ENCODE measurements around the gene C16orf90. TPM values are rescaled to one million over a fixed set of nuclear protein-coding genes. Genes with fewer than 3 reads are reported as not detected.
"Not testable (repeated sequence)": the region's sequence is repeated elsewhere in the genome, so short reads cannot be mapped to it uniquely, and the experiment has no call there.

C16orf90 gene
- total RNA-seq, 2 experiments from 2014 or later = not detected

DNA sequence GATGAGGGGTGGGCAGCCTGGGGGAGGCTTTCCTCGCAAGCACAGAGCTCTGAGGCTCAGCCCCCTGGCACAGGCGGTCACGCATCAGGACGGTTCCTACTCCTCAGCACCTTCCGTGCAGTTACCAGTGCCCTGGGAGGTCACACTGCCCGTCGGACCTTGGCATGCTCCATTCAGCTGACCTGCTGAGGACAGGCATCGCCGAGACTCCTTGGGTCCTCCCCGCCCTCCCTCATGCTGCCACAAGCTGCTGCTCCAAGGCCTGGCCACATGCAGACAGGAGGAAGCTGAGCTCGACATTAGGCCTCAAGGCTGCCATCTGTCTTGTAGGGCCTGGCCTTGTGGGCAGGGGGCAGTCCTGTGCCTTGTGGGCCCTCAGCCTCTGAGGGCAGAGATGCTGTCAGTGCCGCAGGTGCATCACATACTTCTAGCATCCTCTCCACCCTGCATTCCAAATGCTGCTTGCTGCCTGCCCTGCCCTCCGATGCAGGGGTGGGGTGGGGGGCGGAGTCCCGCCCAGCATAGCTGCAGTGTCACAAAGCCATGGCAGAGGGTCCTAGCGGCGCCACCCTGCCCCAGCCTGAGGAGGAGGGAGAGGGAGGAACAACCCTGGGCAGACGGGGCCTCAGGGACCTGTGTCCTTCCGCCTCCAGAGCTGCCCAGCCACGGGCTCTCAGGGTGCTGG is 9.3 kb downstream of the C16orf90 start:
- DNase-seq (no peak), ATAC-seq (ENCODE audit: low read depth) (no peak)
- H3K36me3 Mint-ChIP-seq = peaks cover 4% of the 10 kb centered on the region
- no peak overlapping the region for H3K27ac Mint-ChIP-seq
- no peak overlapping the region for H3K4me3 Mint-ChIP-seq
- H3K4me1 Mint-ChIP-seq = no peaks in the 10 kb centered on the region
- POLR2A ChIA-PET = no interaction called here
- no peaks in the 10 kb centered on the region for H3K27me3 Mint-ChIP-seq
- no peaks in the 10 kb centered on the region for H3K9me3 Mint-ChIP-seq

DNA sequence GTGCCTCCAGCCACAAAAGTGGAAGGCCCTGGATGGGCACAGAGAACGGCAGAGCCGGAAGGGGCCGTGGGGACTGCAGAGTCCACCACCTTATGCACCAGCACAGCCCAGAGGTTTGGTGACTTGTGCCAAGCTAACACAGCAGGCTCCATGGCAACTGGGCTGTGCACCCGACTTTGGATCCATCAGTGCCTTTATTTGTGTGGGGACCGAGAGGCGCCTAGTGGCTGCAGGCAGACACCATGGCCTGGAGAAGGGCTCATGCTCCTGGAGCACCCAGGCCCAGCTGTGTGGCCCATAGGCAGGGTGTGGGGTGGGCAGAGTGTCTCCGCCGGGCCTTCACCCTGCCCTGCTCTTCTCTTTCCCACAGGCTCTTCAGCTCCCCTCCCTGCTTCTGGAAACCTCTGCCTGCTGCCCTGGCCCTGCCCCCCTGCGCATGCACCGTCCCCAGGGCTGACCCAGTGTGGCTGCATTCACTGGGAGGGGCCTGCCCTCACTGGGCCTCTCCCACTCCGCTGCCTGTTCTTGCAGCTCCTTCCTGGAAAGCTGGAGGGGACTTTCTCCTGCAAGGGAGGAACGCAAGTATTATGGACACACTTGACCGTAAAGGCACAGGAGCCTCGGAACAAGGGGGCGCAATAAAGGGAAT is 10.1 kb downstream of the C16orf90 start:
- H3K36me3 Mint-ChIP-seq = peaks cover 4% of the 10 kb centered on the region
- DNase-seq = no peak
- no peak overlapping the region for H3K4me3 Mint-ChIP-seq
- no peak for ATAC-seq (ENCODE audit: low read depth)
- no peaks in the 10 kb centered on the region for H3K9me3 Mint-ChIP-seq
- H3K27me3 Mint-ChIP-seq = no peaks in the 10 kb centered on the region
- H3K4me1 Mint-ChIP-seq = no peaks in the 10 kb centered on the region
- POLR2A ChIA-PET = interaction anchor here (0.7 kb wide), 1 partner anchor 20 kb away, joined by 5 read pairs; no protein-coding TSS in a partner anchor
- no peak overlapping the region for H3K27ac Mint-ChIP-seq

DNA sequence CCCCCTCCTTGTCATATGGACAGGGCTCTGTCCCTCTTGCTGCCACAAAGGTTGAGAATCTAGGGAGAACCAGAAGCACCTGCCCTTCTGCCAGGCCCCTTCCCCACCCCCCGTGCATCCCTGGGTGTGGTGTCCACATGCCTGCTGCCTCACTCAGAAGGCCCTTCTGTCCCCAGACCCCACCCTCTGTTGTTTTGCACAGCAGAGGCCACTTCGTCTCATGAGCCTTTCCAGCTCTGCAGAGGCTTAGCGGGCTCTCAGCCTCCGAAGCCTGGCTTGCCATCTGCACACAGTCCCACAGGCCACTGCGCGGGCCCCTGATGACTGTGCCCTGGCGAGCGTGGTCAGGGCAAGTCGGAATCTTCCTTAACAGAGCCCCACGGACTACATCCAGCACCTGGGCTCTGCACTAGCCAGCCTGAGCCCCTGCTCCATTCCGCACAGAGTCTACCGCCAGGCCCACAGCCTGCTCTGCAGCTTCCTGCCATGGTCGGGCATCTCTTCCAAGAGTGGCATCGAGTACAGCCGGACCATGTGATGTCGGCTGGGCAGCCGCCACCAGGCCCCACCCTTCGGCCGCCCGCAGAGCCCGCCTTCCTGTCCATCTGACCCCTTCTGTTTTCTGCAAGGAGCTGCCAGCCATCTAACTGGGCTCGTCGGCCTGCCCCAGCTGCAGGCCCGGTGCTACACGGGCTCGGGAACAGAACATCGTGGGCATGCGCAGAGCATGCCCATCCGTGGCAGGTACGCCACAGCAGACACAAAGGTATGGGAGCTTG is 10.8 kb downstream of the C16orf90 start:
- no peak for ATAC-seq (ENCODE audit: low read depth)
- peaks cover 4% of the 10 kb centered on the region for H3K36me3 Mint-ChIP-seq
- H3K27ac Mint-ChIP-seq = no peak overlapping the region
- no peaks in the 10 kb centered on the region for H3K9me3 Mint-ChIP-seq
- no peaks in the 10 kb centered on the region for H3K4me1 Mint-ChIP-seq
- no peak overlapping the region for H3K4me3 Mint-ChIP-seq
- H3K27me3 Mint-ChIP-seq = no peaks in the 10 kb centered on the region
- no peak for DNase-seq
- POLR2A ChIA-PET = interaction anchor here (0.7 kb wide), 1 partner anchor 20 kb away, joined by 5 read pairs; no protein-coding TSS in a partner anchor

DNA sequence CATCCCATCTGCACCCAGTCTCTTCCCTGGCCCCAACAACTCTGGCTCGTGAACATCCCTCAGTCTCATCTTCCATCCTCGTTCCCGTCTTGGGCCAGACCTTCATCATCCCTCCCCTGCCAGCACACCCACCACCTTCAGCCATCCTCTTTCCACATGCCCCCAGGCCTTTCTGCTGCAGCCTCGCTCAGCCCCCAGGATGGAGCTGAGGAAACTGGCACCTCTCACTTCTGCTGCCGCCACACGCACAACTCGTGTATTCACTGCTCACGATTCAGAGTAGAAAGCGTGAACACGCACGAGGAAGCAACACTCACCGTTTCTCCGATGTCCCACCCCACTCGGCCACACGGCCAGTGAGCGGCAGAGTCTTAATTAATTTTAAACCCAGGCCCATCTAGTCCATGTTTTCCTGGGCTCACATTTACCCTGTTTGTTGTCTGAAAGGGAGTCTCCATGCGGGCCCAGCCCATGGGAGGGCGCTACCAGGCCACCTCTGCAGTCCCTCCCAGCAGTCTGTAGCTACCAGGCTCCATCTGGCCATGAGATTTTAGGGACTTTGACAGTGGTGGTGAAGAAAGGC is 12.5 kb downstream of the C16orf90 start:
- Mint-ChIP-seq H3K4me3 (no peak overlapping the region), H3K27me3 (no peaks in the 10 kb centered on the region), H3K4me1 (no peaks in the 10 kb centered on the region), H3K27ac (no peak overlapping the region), H3K36me3 (peaks cover 9% of the 10 kb centered on the region), H3K9me3 (no peaks in the 10 kb centered on the region)
- ATAC-seq (ENCODE audit: low read depth) (no peak), DNase-seq (no peak)
- POLR2A ChIA-PET = no interaction called here

DNA sequence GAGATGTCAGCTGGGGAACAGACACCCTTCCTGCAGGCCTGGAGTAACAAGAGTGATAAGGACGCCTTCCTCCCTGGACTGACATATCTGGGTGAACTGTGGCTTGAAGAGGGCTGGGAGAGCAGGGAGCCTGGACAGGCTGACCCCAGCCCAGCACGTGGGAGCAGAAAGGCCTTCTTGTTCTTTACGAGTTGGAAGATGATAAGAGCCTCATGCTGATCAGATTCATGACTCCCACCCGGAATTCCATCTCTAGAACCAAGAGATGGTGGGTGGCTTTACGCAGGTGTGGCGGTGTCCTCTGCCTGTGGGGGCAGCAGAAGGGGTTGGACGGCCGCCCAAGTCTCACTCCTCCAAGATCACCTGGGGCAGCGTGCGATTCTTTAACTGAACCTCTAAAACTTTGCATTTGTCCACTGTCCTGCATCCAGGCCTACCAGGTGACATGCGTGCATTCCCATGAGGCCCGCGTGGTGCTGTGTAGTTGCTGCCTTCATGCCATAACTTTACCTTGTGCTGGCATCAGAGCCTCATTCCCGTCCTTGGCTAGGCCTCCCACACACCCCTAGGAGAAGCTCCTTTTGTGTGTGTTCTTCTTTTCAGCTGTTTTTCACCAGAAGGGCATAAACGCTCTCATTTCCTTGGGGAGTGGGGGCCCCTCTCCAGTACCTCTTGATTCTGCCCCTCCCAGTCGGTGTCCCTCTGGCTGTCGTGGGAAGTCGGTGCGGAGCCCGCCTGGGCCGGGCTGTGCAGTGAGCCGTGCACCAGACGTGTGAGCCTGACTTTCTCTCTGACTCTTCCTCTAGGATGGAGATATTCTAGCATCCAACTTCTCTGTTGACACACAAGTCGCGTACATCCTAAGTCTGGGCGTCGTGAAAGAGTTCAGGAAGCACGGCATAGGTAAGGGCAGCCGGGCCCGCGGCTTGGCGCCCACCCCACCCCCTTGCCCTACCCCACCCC is 13.3 kb downstream of the C16orf90 start:
- no peaks in the 10 kb centered on the region for H3K9me3 Mint-ChIP-seq
- no peak for ATAC-seq (ENCODE audit: low read depth)
- no peak for DNase-seq
- H3K27me3 Mint-ChIP-seq = no peaks in the 10 kb centered on the region
- peaks cover 9% of the 10 kb centered on the region for H3K36me3 Mint-ChIP-seq
- POLR2A ChIA-PET = no interaction called here
- H3K4me1 Mint-ChIP-seq = no peaks in the 10 kb centered on the region
- no peak overlapping the region for H3K4me3 Mint-ChIP-seq
- H3K27ac Mint-ChIP-seq = peak overlapping the region; percentile 16

DNA sequence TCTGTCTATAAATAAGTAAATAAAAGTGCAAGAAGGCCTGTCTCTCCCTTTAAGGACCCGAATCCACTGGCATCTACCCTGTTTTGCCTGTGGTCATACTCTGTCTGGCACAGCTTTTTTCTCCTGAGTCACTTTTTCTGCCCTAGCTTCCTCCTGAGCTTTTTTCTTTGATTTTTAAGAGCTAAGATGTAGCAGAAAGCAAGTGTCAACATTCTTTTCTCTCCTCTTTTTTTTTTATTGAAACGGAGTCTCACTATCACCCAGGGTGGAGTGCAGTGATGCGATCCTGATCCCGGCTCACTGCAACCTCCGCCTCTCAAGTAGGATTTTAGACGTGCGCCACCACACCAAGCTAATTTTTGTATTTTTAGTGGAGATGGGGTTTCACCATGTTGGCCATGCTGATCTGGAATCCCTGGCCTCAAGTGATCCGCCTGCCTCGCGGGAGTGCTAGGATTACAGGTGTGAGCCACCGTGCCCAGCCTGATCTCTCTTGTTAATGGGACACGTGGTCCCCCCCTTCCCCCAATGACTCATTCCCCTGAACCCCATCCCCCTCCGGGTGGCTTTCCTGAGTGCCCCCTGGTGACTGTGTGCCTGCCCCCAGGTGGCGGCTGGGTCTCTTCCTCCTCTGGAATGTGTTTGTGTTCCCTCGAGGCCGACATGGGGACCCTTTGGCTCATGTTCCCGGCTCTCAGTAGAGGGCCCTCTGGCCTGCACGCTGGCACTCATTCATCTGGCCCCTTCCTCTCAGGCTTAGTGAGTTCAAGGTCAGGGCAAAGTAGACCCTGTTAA is 14.2 kb downstream of the C16orf90 start:
- no peak for ATAC-seq (ENCODE audit: low read depth)
- Mint-ChIP-seq H3K4me3 (no peak overlapping the region), H3K9me3 (no peaks in the 10 kb centered on the region), H3K27me3 (no peaks in the 10 kb centered on the region), H3K27ac (no peak overlapping the region), H3K4me1 (no peaks in the 10 kb centered on the region), H3K36me3 (peaks cover 9% of the 10 kb centered on the region)
- POLR2A ChIA-PET = no interaction called here
- DNase-seq = no peak

DNA sequence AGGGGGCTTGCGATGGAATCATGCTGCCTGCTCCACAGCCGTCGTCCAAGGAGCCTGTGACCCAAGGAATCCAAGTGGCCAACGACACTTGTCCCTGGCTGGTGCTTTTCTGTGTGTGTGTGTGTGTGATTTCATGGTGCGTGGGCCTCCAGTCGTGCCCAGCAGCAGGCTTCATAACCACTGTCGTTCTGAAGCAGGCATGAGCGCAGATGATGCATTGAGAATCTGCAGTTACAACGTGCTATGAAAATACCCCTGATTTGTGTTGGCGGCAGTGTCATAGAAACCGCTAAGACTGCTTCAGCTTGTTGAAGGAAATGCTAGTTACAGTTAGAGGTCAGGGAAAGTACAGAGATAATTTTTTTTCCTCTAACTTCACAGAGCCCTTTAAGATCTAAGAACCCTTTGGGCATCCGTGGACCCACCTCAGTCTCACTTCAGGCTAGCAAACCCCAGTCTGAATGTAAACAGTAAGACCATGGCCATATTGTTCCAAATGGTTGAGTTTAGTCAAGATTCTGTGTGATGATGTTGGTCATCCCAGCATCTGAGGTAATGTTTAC is 15.6 kb downstream of the C16orf90 start:
- ATAC-seq (ENCODE audit: low read depth) (no peak), DNase-seq (no peak)
- peaks cover 9% of the 10 kb centered on the region for H3K36me3 Mint-ChIP-seq
- no peak overlapping the region for H3K27ac Mint-ChIP-seq
- no peaks in the 10 kb centered on the region for H3K27me3 Mint-ChIP-seq
- H3K9me3 Mint-ChIP-seq = no peaks in the 10 kb centered on the region
- POLR2A ChIA-PET = no interaction called here
- H3K4me1 Mint-ChIP-seq = no peaks in the 10 kb centered on the region
- no peak overlapping the region for H3K4me3 Mint-ChIP-seq

DNA sequence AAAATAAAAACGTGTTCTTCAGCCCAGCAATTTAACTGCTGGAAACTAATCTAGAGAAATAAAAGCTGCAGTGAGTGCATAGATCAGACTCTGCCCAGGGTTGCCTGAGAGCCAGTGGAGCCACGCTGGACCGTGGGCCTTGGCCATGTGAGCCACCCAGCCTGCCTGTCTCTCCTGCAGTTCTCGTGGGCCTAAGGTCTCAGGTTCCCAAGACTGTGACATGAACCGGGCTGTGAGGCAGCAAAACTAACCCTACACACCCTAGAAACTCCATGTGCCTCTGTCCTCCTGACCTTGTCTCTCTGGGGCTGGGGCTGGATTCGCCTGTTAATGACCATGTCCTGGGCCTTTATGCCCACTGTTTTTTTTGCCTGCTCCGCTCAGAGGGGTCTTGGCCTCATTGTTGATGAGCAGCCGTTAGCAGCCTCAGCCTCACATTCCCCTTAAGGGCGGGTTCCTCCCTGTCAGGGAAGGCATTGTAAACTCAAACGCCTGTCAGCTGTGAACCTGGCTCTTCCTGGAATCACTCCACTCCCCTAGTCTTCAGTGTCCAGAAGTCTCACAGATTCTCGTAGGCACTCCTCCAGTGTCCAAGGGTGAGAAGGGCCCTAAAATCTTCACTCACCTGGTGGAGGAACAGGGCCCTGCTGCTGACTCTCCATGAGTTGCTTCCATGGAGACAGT is 16.9 kb downstream of the C16orf90 start:
- no peak for DNase-seq
- H3K27me3 Mint-ChIP-seq = no peaks in the 10 kb centered on the region
- H3K27ac Mint-ChIP-seq = no peak overlapping the region
- peaks cover 1% of the 10 kb centered on the region for H3K4me1 Mint-ChIP-seq
- no peaks in the 10 kb centered on the region for H3K9me3 Mint-ChIP-seq
- no peak for ATAC-seq (ENCODE audit: low read depth)
- no peak overlapping the region for H3K4me3 Mint-ChIP-seq
- peaks cover 9% of the 10 kb centered on the region for H3K36me3 Mint-ChIP-seq
- POLR2A ChIA-PET = no interaction called here

DNA sequence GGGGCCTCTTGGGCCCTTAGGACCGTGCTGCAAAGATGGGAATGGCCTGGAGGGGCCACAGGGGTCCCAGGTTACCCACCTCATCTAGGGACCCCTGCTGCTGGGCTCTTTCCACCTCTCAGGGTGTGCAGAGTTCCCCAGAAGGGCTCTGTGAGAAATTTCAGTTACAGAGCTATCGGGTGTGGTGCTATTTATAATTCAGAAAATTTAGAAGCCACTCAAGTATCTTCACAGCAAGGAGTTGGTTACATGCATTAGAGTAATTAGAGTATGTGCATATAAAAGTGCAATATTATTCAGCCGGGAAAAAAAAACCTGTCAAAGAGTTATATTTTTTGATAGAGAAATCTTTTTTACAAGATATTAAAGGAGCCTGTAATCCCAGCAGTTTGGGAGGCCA is 18.9 kb downstream of the C16orf90 start:
- Mint-ChIP-seq H3K27ac (no peak overlapping the region), H3K9me3 (no peaks in the 10 kb centered on the region), H3K36me3 (peaks cover 19% of the 10 kb centered on the region), H3K27me3 (no peaks in the 10 kb centered on the region), H3K4me3 (no peak overlapping the region), H3K4me1 (peaks cover 5% of the 10 kb centered on the region)
- DNase-seq = no peak
- ATAC-seq (ENCODE audit: low read depth) = no peak
- POLR2A ChIA-PET = no interaction called here

DNA sequence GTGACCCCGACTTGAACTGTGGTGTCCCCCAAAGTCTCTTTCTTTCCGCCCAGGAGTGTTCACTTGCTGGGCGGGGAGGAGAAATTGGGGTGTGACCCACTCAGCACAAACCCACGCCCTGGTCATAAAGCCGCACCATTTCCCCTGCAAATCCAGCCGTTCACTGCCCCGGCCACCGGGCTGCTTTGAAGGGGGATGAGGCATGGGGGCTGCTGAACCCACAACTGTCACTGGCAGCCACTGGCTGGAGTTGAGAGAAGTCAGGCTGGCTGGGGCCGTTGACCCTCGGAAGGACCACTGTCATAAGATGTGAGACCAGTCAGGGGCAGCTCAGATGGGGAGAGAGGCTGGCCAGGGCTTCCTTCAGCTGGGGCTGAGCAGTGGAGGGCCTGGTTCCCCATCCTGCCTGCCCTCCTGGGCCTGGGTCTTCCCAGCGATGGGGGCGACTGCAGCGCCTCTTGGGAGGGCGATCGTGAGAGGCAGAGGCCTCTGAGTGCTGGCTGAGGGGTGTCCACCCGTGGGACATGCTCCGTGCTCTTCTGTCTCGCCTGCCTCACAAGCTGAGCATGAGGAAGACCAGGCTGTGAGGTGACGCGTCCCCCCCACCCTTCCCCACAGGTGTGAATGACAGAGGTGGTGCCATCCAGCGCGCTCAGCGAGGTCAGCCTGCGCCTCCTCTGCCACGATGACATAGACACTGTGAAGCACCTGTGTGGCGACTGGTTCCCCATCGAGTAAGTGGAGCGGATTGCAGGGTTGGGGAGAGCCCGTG is 19.5 kb downstream of the C16orf90 start:
- Mint-ChIP-seq H3K9me3 (no peaks in the 10 kb centered on the region), H3K4me3 (no peak overlapping the region), H3K36me3 (peaks cover 23% of the 10 kb centered on the region), H3K27ac (no peak overlapping the region), H3K4me1 (peaks cover 8% of the 10 kb centered on the region), H3K27me3 (no peaks in the 10 kb centered on the region)
- ATAC-seq (ENCODE audit: low read depth) = no peak
- DNase-seq = no peak
- POLR2A ChIA-PET = no interaction called here

DNA sequence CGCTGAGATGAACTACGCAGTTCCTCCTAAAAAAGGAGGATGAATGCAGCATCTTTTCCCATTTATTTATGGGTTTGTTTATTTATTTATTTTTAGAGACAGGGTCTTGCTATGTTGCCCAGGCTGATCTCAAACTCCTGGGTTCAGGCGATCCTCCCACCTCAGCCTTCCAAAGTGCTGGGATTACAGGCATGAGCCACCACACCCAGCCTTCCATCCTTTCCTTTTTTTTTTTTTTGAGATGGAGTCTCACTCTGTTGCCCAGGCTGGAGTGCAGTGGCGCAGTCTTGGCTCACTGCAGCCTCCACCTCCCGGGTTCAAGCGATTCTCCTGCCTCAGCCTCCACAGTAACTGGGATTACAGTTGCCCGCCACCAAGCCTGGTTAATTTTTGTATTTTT is 20.4 kb downstream of the C16orf90 start:
- not testable (repeated sequence) for H3K27ac Mint-ChIP-seq, H3K4me3 Mint-ChIP-seq
- POLR2A ChIA-PET = interaction anchor here (0.6 kb wide), 1 partner anchor 357 kb away, joined by 3 read pairs; no protein-coding TSS in a partner anchor

More for the DNA sequence above, 20.4 kb downstream of the C16orf90 start:
- DNase-seq; ATAC-seq (ENCODE audit: low read depth); H3K27me3 Mint-ChIP-seq; H3K9me3 Mint-ChIP-seq: not testable (repeated sequence)
- peaks cover 11% of the 10 kb centered on the region for H3K4me1 Mint-ChIP-seq
- peaks cover 25% of the 10 kb centered on the region for H3K36me3 Mint-ChIP-seq
